ENCODE data around the gene THRA. TPM values are rescaled to one million over a fixed set of nuclear protein-coding genes. Genes with fewer than 3 reads are reported as not detected.
A peak's percentile ranks its signal among the peaks of the same experiment; 100 is the strongest.

THRA gene
- total and polyA plus RNA-seq, 9 of the 15 experiments (the other 6 are each of a cell fraction or from before 2014, with no cell fraction given) = 0.34 to 23.4 (median 12.7) TPM

DNA sequence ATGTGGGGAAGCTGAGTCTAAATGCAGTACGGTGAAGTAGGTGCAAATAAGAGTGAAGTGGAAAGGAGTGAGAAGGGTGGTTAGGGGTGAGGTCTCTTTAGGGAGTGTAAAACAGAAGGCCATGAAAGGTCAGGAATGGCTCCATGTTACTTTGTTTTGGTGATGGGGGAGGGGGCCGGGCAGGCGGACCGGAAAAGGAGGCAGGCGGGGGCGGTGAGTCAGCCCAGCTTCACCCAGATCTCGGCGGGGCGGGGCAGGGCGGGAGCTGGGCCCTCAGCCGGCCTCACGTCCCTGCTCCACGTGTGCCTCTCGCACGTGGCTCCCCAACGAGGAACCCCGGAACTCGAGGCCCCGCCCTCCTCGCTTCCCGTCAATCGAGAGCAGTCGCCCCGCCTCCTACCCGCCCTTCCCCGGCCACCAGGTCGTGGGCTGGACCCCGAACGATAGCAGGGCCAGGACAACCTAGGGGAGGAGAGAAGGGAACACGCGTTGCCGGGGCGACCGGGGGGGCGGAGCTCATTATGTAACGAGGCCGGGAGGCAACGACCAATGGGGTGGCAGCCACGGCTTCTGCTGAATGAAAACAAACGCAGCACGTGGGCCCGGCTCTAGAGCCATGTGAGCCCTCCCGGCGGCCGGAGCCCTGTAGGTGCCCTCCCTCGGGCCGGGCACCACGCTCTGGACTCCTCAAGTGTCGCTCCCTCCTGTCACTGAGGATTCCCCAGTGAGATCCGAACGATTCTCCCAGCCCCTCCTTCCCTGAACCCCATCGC is 36.3 kb downstream of the THRA start (continued):
- TF ChIP-seq, protein P1, sequence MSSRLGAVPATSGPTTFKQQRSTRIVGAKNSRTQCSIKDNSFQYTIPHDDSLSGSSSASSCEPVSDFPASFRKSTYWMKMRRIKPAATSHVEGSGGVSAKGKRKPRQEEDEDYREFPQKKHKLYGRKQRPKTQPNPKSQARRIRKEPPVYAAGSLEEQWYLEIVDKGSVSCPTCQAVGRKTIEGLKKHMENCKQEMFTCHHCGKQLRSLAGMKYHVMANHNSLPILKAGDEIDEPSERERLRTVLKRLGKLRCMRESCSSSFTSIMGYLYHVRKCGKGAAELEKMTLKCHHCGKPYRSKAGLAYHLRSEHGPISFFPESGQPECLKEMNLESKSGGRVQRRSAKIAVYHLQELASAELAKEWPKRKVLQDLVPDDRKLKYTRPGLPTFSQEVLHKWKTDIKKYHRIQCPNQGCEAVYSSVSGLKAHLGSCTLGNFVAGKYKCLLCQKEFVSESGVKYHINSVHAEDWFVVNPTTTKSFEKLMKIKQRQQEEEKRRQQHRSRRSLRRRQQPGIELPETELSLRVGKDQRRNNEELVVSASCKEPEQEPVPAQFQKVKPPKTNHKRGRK (tag; IDR thresholded peaks at IDR 0.05) = no peak
- TF ChIP-seq, protein P2, sequence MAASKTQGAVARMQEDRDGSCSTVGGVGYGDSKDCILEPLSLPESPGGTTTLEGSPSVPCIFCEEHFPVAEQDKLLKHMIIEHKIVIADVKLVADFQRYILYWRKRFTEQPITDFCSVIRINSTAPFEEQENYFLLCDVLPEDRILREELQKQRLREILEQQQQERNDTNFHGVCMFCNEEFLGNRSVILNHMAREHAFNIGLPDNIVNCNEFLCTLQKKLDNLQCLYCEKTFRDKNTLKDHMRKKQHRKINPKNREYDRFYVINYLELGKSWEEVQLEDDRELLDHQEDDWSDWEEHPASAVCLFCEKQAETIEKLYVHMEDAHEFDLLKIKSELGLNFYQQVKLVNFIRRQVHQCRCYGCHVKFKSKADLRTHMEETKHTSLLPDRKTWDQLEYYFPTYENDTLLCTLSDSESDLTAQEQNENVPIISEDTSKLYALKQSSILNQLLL (CRISPR knock-in tag; IDR thresholded peaks at IDR 0.05; ENCODE audit: borderline replicate concordance) = no peak
- TF ChIP-seq ELF1 (tag; IDR thresholded peaks at IDR 0.05) (peak; percentile 93), HMGN3 (IDR thresholded peaks at IDR 0.05; ENCODE audit: borderline replicate concordance, extremely low read depth, insufficient read length, low read depth, low read length) (peak; percentile 96), IFI16 (CRISPR knock-in tag; IDR thresholded peaks at IDR 0.05) (no peak), ZNF354B (CRISPR knock-in tag; IDR thresholded peaks at IDR 0.05) (no peak), ZNF316 (IDR thresholded peaks at IDR 0.05) (peak; percentile 33; the same call in 1 of the 2 replicates), ZNF76 (CRISPR knock-in tag; IDR thresholded peaks at IDR 0.05; ENCODE audit: borderline replicate concordance) (no peak), DMBX1 (CRISPR knock-in tag; IDR thresholded peaks at IDR 0.05; ENCODE audit: borderline replicate concordance) (0 out of 2 replicates have a peak, but pooled peaks have one; percentile 53)
- TF ChIP-seq, protein P3, sequence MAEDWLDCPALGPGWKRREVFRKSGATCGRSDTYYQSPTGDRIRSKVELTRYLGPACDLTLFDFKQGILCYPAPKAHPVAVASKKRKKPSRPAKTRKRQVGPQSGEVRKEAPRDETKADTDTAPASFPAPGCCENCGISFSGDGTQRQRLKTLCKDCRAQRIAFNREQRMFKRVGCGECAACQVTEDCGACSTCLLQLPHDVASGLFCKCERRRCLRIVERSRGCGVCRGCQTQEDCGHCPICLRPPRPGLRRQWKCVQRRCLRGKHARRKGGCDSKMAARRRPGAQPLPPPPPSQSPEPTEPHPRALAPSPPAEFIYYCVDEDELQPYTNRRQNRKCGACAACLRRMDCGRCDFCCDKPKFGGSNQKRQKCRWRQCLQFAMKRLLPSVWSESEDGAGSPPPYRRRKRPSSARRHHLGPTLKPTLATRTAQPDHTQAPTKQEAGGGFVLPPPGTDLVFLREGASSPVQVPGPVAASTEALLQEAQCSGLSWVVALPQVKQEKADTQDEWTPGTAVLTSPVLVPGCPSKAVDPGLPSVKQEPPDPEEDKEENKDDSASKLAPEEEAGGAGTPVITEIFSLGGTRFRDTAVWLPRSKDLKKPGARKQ (CRISPR knock-in tag; IDR thresholded peaks at IDR 0.05) = no peak
- TF ChIP-seq, protein P4, sequence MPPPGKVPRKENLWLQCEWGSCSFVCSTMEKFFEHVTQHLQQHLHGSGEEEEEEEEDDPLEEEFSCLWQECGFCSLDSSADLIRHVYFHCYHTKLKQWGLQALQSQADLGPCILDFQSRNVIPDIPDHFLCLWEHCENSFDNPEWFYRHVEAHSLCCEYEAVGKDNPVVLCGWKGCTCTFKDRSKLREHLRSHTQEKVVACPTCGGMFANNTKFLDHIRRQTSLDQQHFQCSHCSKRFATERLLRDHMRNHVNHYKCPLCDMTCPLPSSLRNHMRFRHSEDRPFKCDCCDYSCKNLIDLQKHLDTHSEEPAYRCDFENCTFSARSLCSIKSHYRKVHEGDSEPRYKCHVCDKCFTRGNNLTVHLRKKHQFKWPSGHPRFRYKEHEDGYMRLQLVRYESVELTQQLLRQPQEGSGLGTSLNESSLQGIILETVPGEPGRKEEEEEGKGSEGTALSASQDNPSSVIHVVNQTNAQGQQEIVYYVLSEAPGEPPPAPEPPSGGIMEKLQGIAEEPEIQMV (tag; conservative IDR thresholded peaks at IDR 0.05; ENCODE audit: low read depth) = peak; percentile 73
- TF ChIP-seq, protein P5, sequence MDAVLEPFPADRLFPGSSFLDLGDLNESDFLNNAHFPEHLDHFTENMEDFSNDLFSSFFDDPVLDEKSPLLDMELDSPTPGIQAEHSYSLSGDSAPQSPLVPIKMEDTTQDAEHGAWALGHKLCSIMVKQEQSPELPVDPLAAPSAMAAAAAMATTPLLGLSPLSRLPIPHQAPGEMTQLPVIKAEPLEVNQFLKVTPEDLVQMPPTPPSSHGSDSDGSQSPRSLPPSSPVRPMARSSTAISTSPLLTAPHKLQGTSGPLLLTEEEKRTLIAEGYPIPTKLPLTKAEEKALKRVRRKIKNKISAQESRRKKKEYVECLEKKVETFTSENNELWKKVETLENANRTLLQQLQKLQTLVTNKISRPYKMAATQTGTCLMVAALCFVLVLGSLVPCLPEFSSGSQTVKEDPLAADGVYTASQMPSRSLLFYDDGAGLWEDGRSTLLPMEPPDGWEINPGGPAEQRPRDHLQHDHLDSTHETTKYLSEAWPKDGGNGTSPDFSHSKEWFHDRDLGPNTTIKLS (IDR thresholded peaks at IDR 0.05; ENCODE audit: borderline replicate concordance, low read depth) = peak; percentile 60; the same call in 1 of the 2 replicates

Data from K562 (cell line).